HFF-Myc (cell line): ENCODE measurements around the gene KAZN.

Source experiments
- DNase-seq: peaks from one replicate; pipeline ENCODE4 v3.0.0-alpha.2; 2011; ENCODE audit warnings: low read depth; ENCODE audit errors: extremely low read depth
- H3K4me3 ChIP-seq: replicated peaks from 2 replicates; pipeline ENCODE4 v1.5.1; 2011; ENCODE audit warnings: low read depth, mild to moderate bottlenecking, control low read depth, low read length
- CTCF ChIP-seq: IDR thresholded peaks from 2 replicates; pipeline ENCODE4 v1.5.1; 2012; ENCODE audit warnings: mild to moderate bottlenecking, low read depth, low read length, control low read depth; ENCODE audit errors: missing control alignments

The KAZN gene

DNA sequence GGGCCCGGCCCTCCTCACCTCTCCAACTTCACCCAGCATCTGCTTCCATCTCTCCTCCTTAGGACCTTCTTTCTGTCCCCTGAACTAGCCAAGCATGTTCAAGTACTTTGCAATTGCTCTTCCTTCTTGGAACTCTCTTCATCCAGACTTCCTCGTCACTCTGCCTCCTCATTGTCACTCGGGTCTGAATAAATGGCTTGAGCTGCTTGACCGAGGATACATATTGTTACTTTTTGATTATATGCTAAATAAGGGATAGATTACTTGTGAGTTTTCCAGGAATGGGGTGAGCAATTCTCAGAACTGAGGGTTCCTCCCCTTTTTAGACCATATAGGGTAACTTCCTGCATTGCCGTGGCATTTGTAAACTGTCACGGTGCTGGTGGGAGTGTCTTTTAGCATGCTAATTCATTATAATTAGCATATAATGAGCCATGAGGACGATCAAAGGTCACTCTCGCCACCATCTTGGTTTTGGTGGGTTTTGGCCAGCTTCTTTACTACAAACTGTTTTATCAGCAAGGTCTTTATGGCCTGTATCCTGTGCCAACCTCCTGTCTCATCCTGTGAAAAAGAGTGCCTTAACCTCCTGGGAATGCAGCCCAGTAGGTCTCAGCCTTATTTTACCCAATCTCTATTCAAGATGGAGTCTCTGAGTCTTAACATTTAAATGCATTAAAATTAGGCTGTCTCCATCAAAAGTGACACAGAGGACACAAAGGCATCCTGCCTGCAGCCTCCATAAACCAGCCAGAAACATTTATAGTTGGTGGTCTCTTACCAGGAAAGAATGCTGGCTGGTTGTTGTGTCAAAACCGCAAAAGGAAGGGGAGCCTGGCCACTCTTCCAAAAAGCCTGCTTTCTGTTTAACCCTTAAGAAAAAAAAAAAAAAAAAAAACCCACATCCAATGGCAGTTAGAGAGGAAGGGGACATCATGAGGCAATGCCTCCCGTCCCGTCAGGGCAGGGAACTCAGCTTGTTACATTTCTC is 179.3 kb downstream of the KAZN start:
- DNase-seq = no peak
- H3K4me3 ChIP-seq = no peak overlapping the region

GRCh38 chr1:14778541-14778897 is 180.0 kb downstream of the KAZN start:
- no peak for DNase-seq
- TF ChIP-seq CTCF = no peak

More for the DNA sequence above, 179.3 kb downstream of the KAZN start:
- no peak for TF ChIP-seq CTCF

DNA sequence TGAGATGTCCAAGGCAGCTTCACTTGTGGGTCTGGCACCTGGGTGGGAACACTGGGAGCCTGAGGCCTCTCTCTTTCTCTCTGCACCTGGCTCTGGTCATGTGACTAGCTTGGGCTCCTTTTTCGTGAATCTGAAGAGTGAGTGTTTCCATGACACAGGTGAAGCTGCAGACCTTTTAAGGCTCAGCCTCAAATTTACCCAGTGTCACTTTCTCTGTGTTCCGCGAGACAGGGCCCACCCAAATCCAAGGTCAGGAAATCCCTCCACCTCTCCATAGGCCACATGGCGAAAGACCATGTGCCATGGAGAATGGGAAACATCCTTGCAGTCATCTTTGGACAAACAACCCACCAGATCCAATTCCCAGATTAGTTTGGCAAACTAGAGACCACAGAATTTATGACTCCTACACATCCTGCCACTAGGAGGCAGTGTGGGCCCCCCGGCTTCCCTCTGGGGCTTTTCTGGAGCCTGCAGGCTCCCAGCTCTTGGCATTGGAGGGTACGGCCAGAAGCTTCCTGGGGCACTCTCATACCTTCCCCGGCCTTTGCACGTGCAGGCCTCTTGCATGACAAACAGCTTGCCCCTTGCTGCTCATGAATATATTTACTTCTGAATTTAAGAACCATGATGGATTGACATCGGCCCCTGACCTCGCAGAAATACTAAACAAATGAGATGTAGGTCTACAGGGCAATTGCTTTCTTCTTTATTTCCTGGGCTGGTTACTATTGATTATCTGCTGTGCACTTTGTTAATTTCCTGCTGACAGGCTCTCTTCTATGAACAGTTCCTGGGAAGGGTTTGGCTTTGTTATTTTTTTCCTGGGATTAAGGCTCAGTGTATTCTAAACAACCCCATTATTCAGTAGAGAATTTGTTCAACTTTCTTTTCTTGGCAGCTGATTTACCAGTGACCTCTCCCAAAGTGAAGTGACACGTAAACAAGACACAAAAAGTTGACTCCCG is 180.7 kb downstream of the KAZN start:
- TF ChIP-seq CTCF = peak; percentile 83
- DNase-seq = no peak
- no peak overlapping the region for H3K4me3 ChIP-seq

More at GRCh38 chr1:14778541-14778897, 180.0 kb downstream of the KAZN start:
- H3K4me3 ChIP-seq = no peak overlapping the region

DNA sequence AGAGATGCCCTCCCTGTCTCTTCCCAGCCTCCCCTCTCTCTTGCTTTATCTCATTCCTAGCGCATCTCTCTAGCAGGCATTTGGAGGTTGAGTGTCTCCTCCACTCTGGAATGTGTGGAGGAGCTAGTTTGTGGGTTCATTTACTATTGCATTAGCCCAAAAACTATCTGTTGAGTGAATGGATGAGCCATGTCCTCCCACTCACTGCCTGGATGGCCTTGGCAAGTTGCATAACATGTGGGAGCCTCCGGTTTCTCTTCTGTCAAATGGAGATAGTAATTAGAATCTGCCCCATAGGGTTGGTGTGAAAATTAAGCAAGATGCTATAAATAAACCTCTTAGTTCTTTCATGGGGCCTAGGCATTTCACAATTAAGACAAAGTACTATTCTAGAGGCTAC is 181.8 kb downstream of the KAZN start:
- TF ChIP-seq CTCF = no peak
- H3K4me3 ChIP-seq = no peak overlapping the region
- no peak for DNase-seq

DNA sequence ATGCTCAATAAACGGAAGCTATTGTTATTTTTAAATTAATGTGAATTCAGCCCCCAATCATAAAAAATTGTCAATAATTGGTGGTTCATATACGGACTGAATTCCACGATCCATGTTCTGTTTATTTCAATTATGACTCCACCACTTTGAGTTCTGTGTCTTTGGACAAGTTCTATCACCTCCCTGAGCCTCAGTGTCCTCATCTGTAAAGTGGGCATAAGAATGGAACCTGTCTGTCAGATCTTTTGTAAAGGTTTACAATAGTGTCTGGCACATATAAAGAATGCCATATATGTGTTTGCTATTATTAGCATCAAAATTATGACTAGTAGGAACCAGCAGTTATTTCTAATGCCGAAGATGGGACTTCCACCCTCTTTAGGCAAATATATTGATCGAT is 183.3 kb downstream of the KAZN start:
- TF ChIP-seq CTCF = no peak
- no peak for DNase-seq
- H3K4me3 ChIP-seq = no peak overlapping the region

GRCh38 chr1:14782741-14783591 is 184.5 kb downstream of the KAZN start:
- no peak overlapping the region for H3K4me3 ChIP-seq
- TF ChIP-seq CTCF = peak; percentile 18
- no peak for DNase-seq
